ENCODE results near the gene GTF2A1.

GRCh38 chr14:81219759-81220579 is 790 bp downstream of the GTF2A1 start:
- TF ChIP-seq, protein P1, sequence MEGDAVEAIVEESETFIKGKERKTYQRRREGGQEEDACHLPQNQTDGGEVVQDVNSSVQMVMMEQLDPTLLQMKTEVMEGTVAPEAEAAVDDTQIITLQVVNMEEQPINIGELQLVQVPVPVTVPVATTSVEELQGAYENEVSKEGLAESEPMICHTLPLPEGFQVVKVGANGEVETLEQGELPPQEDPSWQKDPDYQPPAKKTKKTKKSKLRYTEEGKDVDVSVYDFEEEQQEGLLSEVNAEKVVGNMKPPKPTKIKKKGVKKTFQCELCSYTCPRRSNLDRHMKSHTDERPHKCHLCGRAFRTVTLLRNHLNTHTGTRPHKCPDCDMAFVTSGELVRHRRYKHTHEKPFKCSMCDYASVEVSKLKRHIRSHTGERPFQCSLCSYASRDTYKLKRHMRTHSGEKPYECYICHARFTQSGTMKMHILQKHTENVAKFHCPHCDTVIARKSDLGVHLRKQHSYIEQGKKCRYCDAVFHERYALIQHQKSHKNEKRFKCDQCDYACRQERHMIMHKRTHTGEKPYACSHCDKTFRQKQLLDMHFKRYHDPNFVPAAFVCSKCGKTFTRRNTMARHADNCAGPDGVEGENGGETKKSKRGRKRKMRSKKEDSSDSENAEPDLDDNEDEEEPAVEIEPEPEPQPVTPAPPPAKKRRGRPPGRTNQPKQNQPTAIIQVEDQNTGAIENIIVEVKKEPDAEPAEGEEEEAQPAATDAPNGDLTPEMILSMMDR (IDR thresholded peaks at IDR 0.05; ENCODE audit: low read length): no peak
- no peak for TF ChIP-seq EZH2 (IDR thresholded peaks at IDR 0.05; ENCODE audit: borderline replicate concordance, low read length)
